ENCODE data around the gene GNAS.

The GNAS gene

DNA sequence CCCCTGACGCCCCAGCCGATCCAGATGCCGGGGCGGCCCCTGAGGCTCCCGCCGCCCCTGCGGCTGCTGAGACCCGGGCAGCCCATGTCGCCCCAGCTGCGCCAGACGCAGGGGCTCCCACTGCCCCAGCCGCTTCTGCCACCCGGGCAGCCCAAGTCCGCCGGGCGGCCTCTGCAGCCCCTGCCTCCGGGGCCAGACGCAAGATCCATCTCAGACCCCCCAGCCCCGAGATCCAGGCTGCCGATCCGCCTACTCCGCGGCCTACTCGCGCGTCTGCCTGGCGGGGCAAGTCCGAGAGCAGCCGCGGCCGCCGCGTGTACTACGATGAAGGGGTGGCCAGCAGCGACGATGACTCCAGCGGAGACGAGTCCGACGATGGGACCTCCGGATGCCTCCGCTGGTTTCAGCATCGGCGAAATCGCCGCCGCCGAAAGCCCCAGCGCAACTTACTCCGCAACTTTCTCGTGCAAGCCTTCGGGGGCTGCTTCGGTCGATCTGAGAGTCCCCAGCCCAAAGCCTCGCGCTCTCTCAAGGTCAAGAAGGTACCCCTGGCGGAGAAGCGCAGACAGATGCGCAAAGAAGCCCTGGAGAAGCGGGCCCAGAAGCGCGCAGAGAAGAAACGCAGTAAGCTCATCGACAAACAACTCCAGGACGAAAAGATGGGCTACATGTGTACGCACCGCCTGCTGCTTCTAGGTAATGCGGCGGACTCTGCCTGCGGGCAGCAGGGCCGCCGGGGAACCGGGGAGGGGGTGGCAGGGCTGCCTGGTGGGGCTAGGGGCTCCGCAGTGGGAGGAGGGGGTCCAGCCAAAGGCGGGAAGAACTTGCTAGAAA lies 2.3 kb downstream of the GNAS start:
- no peak for DNase-seq

DNA sequence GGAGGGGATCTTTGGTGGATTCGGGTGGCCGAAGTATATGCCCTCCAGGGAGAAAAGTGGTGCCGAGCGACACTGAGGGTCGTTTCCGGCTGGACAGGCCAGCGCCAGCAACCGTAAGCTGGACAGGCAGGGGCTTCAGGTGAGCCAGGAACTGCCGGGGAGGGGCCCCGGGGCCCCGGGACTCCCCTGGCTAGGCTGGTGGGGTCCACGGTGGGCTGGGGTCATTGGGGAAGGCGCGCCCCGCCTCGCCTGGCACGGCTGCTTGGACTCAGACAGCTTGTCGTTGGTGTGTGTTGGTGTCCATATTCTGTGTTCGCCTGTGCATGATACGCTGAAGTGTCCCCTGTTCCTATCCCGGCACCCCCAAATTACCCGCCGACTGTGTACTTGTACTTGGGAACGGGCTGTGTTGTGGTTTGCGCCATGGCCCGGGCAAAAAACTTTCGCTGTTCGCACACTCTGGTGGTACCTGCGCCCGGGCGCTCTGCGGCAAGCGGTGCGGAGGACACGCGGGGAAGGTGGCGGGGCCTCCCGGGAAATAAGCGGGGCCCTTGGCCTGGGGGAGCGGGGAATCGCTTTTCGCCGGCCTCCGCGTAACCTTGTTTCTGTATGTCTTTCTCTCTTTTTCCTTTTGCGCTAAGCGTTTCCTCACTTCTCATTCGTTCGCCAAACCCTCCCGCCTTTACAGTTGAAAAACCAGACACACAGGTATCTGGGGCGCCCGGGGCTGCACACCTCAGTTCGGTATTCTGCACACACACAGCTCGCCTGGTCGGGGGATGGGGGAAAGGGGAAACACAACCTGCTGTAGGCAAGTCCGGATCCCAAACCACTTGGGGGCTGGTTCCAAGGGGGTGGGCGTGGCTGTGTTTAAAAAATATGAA lies 3.2 kb downstream of the GNAS start:
- DNase-seq = no peak

DNA sequence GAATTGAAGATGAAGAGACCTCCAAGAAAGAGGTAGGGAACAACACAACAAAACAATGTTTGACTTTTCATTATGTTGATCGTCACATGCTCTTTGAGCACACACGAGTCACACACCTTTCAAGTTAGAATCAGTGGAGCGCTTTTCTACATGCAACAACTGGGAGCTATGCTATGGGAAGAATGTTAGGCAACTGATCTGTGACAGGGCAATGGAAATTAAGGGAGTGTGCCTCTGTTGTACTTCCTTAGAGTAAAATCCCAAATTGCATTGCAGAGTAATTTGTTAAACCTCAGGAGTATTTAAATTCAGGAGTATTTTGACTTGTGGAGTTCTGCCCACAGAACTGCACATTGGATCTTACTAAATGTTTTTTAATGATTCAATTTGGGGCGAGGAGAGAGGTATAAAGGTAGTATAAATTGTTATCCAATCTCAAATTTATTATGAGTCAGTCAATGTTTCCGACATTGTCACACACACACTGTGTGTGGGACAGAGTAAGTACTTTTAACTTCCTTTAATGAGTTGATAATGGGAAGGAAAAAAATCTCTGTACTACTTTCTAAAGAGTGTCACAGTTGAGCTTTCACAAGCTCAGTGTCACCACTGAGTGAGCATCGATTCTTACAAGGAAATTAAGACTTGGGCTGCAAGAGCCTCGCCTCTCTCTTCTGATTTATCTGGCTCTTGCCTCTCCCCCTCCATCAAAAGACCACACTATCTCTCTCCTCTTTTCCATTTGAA lies 10.7 kb downstream of the GNAS start:
- no peak for DNase-seq

DNA sequence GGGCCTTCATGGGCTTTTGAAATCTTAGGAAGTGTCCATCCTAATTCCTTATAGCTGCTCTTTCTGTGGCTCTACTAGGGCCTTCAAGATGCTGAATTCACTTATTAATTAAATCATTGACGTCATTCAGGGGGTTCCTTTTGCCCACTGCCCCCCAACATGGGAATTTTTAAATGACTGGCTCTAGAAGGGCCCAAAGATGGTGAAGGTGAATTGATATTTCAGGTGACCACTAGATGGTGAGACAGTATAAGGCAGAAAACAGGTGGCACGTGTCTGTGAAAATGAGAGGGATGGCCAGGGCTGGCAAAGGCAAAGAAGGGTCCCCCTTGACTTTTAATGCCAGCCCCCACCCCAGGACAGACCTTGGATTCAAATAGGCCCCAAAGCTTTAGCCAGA lies 11.8 kb downstream of the GNAS start:
- no peak for DNase-seq

DNA sequence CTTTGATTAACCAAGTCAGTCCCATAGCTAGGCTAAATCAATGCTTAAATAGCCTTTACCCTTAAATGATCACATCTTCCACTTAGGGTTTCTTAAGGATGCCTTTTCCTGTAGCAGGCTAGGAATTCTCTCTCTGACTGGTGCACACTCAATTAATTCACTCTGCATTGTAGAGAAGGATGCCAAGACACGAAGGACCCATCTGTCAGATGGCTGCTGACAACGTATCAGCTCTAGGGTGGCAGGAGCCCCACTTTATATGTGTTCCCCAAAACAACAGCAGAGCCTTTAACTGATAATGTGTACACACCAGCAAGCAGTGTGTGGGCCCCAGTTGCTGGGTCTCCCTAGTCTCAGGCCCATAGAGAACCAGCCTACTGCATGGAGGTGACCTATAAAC lies 13.3 kb downstream of the GNAS start:
- DNase-seq = no peak

DNA sequence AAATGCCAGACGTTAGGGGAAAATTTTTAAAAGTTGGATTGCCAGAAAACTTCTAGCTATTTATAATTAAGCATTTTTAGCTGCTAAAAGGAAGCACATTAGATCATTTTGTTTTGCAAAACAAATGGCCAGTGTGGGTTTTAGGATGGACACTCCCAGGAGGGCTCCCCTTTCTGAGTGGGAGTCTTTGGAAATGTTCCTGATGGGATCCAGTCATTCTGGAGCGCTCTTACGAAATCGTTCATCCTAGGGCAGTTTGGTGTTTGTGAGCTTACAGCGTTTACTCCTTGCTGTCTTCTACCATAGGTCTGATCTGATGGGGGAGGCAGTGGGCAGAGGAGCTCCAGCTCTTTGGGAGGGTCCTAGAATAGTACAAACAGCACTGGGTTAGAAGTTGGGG lies 14.7 kb downstream of the GNAS start:
- DNase-seq = no peak

DNA sequence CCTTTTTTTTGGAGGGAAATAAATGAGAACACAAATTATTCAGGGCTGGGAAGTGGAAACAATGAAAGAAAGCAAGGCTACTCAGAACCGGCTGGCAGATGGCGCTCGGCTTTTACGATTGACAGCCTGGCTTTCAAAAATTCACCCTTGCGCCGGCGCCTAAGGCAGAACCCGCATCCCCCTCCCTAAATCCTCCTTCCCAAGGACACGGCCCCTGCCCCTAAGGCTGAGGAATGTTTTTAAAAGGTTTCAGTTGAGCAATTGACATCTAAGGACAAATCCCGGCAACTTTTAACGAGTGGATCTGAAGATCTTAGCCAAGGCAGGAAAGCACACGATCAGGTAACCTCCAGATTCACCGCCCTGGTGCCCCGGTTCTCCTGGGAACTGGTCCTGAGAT lies 16.3 kb downstream of the GNAS start:
- DNase-seq = no peak

DNA sequence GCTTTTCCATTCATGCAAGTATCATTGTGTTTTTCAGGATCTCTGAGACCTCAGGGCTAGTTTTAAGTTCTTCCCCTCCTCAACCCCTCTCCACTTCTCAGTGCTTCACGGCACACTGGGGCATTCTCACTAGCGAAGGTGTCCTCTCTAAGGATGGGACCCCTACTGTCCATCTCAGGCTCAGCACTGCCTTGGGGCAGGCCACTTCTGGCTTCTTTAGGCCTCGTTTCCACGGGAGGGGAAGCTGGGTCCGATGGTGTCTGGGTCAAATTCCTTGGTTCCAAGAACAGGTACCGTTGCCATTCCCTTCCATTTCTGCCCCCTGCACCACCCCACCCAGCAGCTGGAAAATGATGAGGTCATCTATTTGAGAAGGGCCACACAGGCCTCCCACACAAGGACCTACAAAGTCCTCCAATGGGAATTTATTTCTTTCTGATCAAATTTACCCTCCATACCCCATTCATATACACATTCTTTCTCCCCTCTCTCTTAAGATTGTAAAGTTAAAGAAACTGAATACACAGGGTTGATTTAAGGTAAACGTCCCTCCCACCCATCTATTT lies 17.2 kb downstream of the GNAS start:
- DNase-seq = no peak

DNA sequence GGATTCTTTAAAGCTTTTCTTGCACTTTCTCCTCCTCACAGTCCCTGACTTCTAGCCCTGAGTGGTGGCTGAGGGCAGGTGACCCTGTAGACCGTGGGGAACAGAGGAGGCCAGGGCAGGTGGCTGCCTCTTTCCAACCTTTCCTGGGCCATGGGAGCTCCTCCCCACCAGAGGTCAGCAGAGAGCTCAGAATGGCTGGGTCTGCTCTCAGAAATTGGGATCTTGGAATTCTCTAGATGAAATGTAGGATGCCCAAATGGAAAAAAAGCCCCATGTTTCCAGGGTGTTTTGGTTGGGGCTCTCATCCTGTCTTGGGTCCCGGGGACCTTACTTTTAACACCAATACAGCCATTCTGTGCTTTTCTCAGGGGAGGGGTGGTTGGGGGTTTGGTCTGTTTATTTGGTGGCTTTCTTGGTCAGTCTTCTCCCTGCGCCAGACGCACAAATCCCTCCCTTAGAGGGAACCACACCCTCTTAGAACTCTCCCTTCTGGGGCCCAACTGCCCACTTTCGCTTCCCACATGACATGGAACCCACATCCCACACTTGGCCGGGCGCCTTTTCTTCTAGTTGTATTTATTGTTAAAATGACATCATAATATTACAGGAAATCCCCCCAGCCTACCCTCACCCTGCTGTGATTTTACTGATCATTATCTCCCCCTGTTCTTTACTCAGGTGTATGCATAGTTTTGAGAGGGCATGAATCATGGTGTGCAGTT lies 17.9 kb downstream of the GNAS start:
- peak; percentile 44 for DNase-seq

DNA sequence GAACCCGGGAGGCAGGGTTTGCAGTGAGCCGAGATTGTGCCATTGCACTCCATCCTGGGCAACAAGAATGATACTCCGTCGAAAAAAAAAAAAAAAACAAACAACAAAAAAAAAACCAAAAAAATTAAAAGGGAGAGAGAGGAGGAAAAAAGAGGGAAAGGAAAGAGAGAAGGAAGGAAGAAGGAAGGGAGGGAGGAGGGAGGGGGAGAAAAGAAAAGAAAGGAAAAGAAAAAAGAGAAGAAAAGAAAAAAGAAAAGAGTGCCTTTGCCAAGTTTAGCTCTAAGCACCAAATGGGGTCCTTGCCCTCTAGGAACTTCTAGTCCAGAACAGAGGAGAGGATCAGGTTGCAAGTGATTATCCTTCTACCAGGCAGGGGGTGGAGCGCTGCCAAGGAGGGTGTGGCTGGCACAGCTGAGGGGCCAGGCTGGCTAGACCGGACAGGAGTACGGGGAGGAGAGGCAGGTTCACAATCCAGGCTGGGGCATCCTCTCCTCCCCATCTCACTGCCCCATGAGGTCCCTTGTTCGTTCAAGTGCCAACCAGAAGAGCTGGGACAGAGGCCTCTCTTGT lies 19.1 kb downstream of the GNAS start:
- DNase-seq = no peak

DNA sequence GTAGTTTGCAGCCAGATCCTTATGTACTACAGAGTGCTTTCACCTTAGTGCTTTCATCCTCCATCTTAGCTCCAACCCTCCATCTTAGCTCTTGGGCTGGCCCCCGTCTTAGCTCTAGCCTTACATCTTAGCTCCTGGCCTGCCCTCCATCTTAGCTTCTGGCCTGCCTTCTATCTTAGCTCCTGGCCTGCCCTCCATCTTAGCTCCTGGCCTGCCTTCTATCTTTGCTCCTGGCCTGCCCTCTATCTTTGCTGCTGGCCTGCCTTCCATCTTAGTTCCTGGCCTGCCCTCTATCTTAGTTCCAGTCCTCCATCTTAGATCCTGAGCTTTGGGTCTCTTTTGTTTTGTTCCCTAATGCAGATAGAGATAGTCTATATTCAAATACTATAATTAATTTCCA lies 22.0 kb downstream of the GNAS start:
- no peak for DNase-seq

DNA sequence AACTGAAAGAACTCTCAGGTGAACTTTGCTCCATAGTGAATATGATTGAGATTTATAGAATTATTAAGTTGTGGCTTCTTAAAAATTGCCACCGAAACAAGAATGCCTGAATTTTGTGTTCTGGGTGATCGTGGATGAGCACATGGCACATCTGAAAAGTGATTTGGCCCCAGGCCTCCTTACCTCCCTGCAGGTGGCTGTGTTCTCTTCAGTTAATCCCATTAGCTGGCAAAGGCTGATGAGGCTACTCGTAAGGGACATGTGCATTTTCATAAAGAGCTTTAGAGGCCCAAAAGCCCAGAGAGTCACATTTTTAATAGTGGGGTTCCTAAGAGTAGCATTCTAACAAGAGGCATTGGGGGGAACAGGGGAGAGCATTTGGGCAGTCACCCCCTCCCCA lies 22.6 kb downstream of the GNAS start:
- no peak for DNase-seq

DNA sequence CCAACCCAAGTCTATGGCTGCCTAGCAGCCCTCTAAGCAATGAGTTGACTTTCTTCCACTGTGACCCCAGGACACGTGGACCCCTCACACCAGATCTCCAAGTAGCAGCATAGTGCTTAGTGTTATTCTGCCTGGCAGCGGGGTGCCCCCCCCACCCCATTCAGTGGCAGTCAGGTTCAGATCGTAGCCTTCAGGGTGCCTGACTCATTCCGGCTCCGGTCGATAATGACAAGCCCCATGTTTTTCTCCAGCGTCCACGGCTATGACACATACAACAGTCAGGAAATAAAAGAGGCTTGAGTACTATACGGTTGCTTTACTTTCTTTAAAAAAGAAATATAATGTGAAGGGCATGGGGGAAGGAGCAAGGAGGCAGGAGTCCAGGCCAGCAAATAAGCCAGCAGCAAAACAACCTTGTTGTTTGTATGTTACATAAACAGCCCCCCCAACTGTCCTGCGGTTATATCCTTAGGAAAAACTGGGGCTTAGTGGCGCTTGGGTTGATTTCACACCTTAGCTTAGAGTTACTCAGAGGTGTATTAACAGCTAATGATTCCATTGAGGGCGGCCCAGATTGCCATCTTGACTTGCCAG lies 23.1 kb downstream of the GNAS start:
- DNase-seq = no peak

DNA sequence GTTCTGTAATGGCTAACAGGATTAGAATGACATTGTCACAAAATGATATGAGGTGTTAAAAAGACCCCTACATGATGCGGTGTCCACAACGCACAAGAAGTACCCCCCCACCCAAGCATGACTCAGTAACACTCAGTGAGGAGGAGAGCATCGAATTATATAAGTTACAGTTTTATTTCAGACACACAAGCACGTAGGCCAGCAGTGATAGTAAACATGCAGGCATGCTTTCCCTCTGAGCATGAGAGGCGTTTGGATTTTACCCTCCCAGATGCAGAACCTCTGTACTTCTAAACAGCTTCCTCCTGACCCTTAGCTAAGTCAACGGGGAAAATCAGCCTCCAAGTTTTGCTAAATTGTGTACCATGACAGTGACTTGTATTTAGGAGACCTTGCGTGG lies 23.9 kb downstream of the GNAS start:
- DNase-seq = no peak

DNA sequence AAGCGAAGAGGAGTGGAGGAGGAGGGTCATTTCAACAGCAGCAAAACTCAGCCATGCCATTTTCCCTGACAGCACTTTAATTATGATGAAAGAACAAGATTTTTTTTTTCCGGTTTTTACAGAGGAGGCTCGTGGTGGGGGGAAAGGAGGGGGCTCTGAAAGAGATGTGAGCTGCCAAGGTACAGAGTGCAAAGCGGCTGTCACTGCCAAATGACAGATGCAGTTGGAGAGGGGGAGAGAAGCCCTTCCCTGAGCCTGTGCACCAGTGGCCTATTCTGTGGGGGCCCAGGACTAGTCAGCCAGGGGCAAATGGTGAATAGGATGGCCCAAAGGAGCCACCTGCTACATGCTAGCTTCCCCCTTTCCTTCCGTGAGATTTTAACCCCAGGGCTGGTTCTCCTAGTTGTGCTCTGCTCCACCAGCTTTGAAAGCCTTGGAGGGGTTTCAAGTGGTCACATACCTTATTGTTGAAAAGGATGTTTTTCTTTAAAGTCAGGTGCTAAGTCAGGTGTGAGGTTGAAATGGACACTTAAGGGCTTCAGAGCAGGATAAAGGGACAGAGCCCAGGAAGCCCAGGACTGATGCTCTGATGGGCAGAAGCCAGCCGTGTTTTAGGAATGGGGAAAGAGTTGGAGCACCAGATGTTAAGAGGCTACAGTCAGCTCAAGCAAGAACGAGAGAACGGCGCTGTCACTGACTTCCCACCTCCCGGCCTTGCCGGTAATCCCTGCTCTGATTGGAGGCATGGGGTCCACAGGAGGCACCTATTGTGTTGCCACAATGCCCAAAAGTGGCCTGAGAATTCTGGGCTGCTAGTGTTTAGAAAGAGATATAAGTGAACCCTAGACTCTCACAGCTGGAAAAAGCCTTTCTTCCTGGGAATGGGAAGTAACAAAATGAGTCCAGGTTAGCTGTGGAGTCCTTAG lies 24.8 kb downstream of the GNAS start:
- DNase-seq = no peak

DNA sequence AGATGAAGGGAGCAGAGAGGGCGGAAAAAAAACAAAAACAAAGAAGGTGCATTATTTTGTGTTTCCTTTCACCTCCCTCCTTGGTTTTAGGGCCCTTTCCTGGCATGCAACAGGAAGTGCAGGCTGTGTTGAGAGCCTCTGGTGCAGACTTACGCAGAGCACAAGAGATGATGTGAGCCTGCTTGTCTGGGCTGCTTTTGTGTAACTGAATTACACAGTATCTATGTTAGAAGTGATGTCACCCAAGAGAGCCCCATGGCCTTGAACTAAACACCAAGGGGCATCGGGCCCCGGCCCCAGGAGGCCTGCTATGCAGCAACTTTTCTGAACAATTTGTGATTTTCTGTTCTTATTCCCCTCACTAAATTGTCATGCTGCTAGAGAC lies 25.5 kb downstream of the GNAS start:
- no peak for DNase-seq

DNA sequence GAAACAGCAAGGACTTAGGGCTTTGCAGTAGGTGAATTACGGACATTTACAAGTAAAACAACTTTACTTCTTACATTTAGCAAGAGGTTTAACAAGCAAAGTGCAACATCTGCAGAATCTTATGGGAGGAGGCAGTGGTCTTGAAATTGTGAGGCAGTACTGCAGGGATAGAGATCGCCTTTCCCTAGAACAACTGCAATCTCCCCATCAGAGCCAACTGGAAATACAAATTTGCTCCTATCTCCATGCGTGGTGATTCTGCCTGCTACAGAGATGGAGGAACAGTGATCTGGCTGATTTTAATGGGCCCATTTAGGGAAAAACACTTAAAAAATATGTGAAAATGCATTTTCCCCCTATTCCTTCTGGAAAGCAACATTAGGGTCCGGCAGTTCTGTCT lies 25.9 kb downstream of the GNAS start:
- no peak for DNase-seq

DNA sequence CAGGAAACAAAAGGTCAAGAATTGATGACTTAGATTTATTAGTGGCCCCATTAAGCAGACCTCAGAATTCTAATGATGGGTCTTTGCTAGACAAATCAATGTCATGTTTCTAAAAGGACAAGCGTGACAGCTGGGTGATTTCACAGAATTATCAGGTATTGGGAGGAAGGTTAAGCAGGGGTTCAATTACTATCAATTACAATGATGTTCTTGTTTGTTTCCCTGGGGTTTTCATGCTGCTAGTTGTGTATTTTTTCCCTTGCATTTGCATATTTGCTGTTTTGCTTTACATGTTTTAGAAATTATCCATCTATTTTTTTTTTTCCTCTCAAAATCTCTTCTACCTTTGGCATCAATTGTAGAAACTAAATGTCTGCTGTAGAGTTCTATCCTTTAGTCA lies 27.9 kb downstream of the GNAS start:
- DNase-seq = no peak

DNA sequence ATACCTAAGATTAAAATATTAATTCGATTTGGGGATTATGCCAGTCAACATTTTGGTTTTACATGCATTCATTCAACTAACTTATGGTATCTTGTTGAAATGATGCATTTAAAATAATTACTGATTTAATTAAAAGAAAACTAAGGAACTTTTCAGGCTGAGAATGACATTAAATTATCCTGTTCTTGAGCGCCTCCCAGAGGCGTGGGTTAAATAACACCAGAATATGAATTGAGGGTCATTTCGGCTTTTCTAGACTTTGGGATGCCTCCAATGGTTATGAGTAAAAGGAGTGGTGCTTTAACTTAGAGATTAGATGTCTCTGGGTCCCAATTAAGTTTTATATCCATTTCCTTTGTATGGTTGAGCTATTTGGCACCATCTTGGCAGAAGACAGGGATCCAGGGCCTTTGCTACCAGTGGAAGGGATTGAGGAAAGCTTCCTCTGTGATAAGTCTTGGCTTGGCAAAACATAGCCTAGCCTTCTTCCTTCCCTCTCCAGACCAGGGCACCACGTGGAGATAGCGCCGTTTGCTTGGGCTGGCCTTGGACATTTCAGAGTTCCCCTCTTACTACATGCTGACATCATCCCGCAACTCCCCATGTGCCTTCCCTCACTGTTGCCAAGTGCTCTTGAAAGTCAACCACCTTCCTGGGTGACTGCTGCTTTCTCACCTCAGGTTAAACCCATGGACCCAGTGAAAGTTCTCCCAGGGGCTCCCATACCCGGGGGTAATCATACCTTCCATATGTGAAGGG lies 28.7 kb downstream of the GNAS start:
- DNase-seq = no peak

DNA sequence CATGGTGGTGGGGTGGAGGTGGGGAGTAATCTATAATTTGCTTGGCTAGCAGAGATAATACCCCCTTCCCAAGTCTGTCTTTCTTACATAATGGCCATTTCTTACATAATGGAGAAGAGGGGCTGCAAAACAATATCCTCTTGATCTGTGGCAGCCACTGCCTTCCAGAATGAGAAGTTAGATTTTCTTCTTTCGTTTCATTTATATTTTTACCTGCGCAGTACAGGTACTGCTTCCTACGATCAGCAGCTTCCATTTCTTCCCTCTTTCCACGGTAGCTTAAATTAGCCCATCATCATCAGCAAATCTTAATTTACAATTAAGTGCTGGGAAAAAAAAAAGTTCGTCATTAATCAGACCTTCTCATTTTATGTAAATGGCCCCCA lies 30.2 kb downstream of the GNAS start:
- no peak for DNase-seq
